Testis (tissue), 2 donors: ENCODE results near the gene TMED8.

ENCODE experiments used
- POLR2A ChIP-seq: fragments of 450-650 bp; IDR thresholded peaks from one replicate; pipeline ENCODE4 v1.6.1; 2017; ENCODE audit warnings: antibody characterized with exemption, mild to moderate bottlenecking, moderate library complexity
- TF ChIP-seq, protein P1 (sequence below), 3 experiments: fragments of 450-650 bp in 2 of 3; fragments of 200-600 bp in 1 of 3; sonication (generic) in 1 of 3; IDR thresholded peaks; one replicate each; pipeline ENCODE4 v1.5.1; 2016 to 2019; ENCODE audit warnings: antibody characterized with exemption in 3 of 3, mild to moderate bottlenecking in 2 of 3, moderate library complexity in 1 of 3

DNA sequence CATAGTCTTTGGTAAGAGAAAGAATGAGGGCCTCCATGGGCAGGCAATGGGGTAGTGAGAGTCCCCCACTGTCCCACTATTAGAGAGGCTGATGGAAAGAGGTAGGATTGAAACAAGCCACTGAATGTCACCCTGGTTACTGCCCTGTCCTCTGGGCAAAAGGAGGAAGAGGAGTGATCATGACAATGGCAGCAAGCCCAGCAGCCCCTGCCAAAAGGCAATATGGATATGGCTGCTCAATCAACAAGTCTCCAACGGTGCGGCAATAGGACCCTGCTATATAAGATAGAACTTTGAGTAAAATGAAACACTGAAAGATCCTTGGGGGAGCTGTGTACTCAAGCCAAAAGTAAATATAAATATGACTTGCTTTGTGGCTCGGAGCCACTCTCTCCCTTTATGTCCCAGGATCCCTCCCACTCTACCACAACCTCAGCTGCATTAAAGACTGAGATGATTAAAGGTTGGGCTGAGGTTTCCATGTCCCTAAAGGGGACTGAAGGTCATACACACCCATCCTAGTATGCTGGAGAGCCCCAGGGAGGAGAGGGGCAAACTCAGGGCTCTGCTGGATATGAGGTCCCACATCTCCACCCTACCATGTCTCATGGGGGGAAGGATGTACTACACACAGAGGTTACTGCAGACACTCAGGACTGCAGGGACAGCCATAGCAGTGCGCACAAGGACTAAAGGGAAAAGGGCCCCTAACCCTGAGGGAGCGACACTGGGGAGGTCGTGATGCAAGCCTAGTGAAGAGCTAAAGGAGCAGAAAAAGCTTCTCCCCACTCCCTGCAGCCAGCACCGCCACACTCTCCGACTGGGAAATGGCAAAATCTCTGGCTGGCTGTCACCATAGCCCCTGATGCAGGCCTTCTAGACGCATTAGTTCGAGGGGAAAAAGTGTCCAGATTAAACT is 62.1 kb downstream of the TMED8 start:
- TF ChIP-seq POLR2A: no peak
- TF ChIP-seq, protein P1, sequence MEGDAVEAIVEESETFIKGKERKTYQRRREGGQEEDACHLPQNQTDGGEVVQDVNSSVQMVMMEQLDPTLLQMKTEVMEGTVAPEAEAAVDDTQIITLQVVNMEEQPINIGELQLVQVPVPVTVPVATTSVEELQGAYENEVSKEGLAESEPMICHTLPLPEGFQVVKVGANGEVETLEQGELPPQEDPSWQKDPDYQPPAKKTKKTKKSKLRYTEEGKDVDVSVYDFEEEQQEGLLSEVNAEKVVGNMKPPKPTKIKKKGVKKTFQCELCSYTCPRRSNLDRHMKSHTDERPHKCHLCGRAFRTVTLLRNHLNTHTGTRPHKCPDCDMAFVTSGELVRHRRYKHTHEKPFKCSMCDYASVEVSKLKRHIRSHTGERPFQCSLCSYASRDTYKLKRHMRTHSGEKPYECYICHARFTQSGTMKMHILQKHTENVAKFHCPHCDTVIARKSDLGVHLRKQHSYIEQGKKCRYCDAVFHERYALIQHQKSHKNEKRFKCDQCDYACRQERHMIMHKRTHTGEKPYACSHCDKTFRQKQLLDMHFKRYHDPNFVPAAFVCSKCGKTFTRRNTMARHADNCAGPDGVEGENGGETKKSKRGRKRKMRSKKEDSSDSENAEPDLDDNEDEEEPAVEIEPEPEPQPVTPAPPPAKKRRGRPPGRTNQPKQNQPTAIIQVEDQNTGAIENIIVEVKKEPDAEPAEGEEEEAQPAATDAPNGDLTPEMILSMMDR (IDR thresholded peaks at IDR 0.05): no peak
